HEK293T (cell line): ENCODE results near the gene NECTIN4.
A peak's percentile ranks its signal among the peaks of the same experiment; 100 is the strongest.

Source experiments
- ARNT ChIP-seq: fragments of 450-650 bp; IDR thresholded peaks from 2 replicates; pipeline ENCODE4 v1.6.1; 2017; ENCODE audit warnings: mild to moderate bottlenecking
- CTBP1 ChIP-seq: fragments of 450-650 bp; IDR thresholded peaks from 2 replicates; pipeline ENCODE4 v1.6.1; 2016; ENCODE audit warnings: borderline replicate concordance
- FOXA1 ChIP-seq: fragments of 450-650 bp; IDR thresholded peaks from 2 replicates; pipeline ENCODE4 v1.6.1; 2016; ENCODE audit warnings: mild to moderate bottlenecking
- FOXK2 ChIP-seq: fragments of 450-650 bp; IDR thresholded peaks from 2 replicates; pipeline ENCODE4 v1.6.1; 2016; ENCODE audit warnings: mild to moderate bottlenecking
- HDGF ChIP-seq: fragments of 450-650 bp; IDR thresholded peaks from 2 replicates; pipeline ENCODE4 v1.6.1; 2017; ENCODE audit warnings: antibody characterized with exemption, borderline replicate concordance
- L3MBTL2 ChIP-seq: fragments of 450-650 bp; conservative IDR thresholded peaks from 2 replicates; pipeline ENCODE4 v1.6.1; 2016; ENCODE audit warnings: mild to moderate bottlenecking
- LEF1 ChIP-seq: fragments of 450-650 bp; IDR thresholded peaks from 2 replicates; pipeline ENCODE4 v1.6.1; 2017; ENCODE audit warnings: mild to moderate bottlenecking, borderline replicate concordance
- SP1 ChIP-seq: fragments of 450-650 bp; IDR thresholded peaks from 2 replicates; pipeline ENCODE4 v1.6.1; 2017
- TARDBP ChIP-seq: fragments of 450-650 bp; IDR thresholded peaks from 2 replicates; pipeline ENCODE4 v1.6.1; 2016
- ZNF384 ChIP-seq: fragments of 450-650 bp; IDR thresholded peaks from 2 replicates; pipeline ENCODE4 v1.6.1; 2016

- TF ChIP-seq HDGF, result no peak
- no peak for TF ChIP-seq FOXA1
- TF ChIP-seq FOXK2, result no peak
- no peak for TF ChIP-seq LEF1
- peak; percentile 93 for TF ChIP-seq L3MBTL2
- no peak for TF ChIP-seq TARDBP
- TF ChIP-seq ARNT, result no peak
- TF ChIP-seq CTBP1, result no peak
- TF ChIP-seq ZNF384, result no peak
- TF ChIP-seq SP1, result no peak
Measured at GRCh38 chr1:161131523-161132409, 42.4 kb upstream of the NECTIN4 start.
